ENCODE measurements around the gene TRIB2. TPM values are rescaled to one million over a fixed set of nuclear protein-coding genes. Genes with fewer than 3 reads are reported as not detected.

Gene TRIB2
- total and polyA plus RNA-seq, 4 donors: 6.7 to 27.8 (median 12.3) TPM

DNA sequence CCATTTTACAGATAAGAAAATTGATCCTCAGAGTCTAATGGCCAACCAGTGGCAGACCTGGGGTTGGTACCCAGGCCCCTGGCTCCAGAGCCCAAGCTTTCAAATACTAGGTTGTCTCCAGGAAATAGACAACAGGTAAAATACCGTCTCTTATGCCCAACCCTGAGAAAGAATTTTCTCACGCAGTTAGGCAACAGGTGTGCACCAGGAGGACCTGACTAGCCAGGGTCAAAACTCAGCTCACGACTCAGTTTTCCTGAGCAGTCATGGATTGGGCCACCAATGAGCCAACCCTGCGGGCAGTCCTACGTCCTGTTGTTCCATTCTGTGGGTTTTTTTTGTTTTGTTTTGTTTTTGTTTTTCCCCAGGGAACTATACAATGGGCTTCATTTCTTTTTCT is 13.5 kb downstream of the TRIB2 start:
- Histone ChIP-seq H3K27ac (ENCODE audit: low read depth in 1 of 2, low read length in 2 of 2) (no peak overlapping the region), H3K9me3 (ENCODE audit: control insufficient read depth in 4 of 4, low read length in 3 of 4) (no peaks in the 10 kb centered on the region), H3K4me1 (ENCODE audit: control insufficient read depth in 4 of 4, insufficient read depth in 4 of 4, low read length in 3 of 4) (peaks cover 8 to 51% (median 27%) of the 10 kb centered on the region in 4 donors), H3K4me3 (ENCODE audit: low read depth in 1 of 3, low read length in 3 of 3) (no peak overlapping the region), H3K27me3 (ENCODE audit: control insufficient read depth in 4 of 4, insufficient read depth in 4 of 4, low read length in 3 of 4) (no peaks in the 10 kb centered on the region), H3K36me3 (ENCODE audit: control insufficient read depth in 4 of 4, insufficient read depth in 3 of 4, low read depth in 1 of 4, low read length in 3 of 4) (no peaks in the 10 kb centered on the region), H3K9ac (ENCODE audit: low read depth in 1 of 2, low read length in 2 of 2) (no peak overlapping the region)
- no peak for DNase-seq (ENCODE audit: low spot score)
- TF ChIP-seq SP1 (IDR thresholded peaks at IDR 0.05) (no peak), FOXA1 (IDR thresholded peaks at IDR 0.05) (no peak), EGR1 (IDR thresholded peaks at IDR 0.05; ENCODE audit: low read depth in 2 of 2) (no peak), NR2F2 (IDR thresholded peaks at IDR 0.05) (no peak), RXRA (IDR thresholded peaks at IDR 0.05) (no peak), FOXA2 (IDR thresholded peaks at IDR 0.05) (no peak), GABPA (IDR thresholded peaks at IDR 0.05 in 1 of 2, conservative IDR thresholded peaks at IDR 0.05 in 1 of 2) (no peak), RAD21 (IDR thresholded peaks at IDR 0.05) (no peak), HNF4A (conservative IDR thresholded peaks at IDR 0.05) (no peak), JUND (IDR thresholded peaks at IDR 0.05) (no peak), YY1 (IDR thresholded peaks at IDR 0.05) (no peak), TAF1 (conservative IDR thresholded peaks at IDR 0.05) (no peak), HNF4G (IDR thresholded peaks at IDR 0.05) (no peak)
- TF ChIP-seq, protein P1, sequence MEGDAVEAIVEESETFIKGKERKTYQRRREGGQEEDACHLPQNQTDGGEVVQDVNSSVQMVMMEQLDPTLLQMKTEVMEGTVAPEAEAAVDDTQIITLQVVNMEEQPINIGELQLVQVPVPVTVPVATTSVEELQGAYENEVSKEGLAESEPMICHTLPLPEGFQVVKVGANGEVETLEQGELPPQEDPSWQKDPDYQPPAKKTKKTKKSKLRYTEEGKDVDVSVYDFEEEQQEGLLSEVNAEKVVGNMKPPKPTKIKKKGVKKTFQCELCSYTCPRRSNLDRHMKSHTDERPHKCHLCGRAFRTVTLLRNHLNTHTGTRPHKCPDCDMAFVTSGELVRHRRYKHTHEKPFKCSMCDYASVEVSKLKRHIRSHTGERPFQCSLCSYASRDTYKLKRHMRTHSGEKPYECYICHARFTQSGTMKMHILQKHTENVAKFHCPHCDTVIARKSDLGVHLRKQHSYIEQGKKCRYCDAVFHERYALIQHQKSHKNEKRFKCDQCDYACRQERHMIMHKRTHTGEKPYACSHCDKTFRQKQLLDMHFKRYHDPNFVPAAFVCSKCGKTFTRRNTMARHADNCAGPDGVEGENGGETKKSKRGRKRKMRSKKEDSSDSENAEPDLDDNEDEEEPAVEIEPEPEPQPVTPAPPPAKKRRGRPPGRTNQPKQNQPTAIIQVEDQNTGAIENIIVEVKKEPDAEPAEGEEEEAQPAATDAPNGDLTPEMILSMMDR (IDR thresholded peaks at IDR 0.05; ENCODE audit: low read depth, low read length, missing input control): no peak
- TF ChIP-seq, protein P2, sequence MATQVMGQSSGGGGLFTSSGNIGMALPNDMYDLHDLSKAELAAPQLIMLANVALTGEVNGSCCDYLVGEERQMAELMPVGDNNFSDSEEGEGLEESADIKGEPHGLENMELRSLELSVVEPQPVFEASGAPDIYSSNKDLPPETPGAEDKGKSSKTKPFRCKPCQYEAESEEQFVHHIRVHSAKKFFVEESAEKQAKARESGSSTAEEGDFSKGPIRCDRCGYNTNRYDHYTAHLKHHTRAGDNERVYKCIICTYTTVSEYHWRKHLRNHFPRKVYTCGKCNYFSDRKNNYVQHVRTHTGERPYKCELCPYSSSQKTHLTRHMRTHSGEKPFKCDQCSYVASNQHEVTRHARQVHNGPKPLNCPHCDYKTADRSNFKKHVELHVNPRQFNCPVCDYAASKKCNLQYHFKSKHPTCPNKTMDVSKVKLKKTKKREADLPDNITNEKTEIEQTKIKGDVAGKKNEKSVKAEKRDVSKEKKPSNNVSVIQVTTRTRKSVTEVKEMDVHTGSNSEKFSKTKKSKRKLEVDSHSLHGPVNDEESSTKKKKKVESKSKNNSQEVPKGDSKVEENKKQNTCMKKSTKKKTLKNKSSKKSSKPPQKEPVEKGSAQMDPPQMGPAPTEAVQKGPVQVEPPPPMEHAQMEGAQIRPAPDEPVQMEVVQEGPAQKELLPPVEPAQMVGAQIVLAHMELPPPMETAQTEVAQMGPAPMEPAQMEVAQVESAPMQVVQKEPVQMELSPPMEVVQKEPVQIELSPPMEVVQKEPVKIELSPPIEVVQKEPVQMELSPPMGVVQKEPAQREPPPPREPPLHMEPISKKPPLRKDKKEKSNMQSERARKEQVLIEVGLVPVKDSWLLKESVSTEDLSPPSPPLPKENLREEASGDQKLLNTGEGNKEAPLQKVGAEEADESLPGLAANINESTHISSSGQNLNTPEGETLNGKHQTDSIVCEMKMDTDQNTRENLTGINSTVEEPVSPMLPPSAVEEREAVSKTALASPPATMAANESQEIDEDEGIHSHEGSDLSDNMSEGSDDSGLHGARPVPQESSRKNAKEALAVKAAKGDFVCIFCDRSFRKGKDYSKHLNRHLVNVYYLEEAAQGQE (IDR thresholded peaks at IDR 0.05): no peak
- TF ChIP-seq, protein P3, sequence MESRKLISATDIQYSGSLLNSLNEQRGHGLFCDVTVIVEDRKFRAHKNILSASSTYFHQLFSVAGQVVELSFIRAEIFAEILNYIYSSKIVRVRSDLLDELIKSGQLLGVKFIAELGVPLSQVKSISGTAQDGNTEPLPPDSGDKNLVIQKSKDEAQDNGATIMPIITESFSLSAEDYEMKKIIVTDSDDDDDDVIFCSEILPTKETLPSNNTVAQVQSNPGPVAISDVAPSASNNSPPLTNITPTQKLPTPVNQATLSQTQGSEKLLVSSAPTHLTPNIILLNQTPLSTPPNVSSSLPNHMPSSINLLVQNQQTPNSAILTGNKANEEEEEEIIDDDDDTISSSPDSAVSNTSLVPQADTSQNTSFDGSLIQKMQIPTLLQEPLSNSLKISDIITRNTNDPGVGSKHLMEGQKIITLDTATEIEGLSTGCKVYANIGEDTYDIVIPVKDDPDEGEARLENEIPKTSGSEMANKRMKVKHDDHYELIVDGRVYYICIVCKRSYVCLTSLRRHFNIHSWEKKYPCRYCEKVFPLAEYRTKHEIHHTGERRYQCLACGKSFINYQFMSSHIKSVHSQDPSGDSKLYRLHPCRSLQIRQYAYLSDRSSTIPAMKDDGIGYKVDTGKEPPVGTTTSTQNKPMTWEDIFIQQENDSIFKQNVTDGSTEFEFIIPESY (IDR thresholded peaks at IDR 0.05): no peak
- TF ChIP-seq, protein P4, sequence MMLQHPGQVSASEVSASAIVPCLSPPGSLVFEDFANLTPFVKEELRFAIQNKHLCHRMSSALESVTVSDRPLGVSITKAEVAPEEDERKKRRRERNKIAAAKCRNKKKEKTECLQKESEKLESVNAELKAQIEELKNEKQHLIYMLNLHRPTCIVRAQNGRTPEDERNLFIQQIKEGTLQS (IDR thresholded peaks at IDR 0.05): no peak
- WGBS: 93% methylated on average over 5 of the region's 5 CpGs

All from liver (tissue), 9 donors.